Measurements from ENCODE around the gene IFNLR1. TPM values are rescaled to one million over a fixed set of nuclear protein-coding genes. Genes with fewer than 3 reads are reported as not detected.
A peak's percentile ranks its signal among the peaks of the same experiment; 100 is the strongest.

The IFNLR1 gene
- total and polyA plus RNA-seq, 2 donors from 2014 or later, result 1.6 to 4.8 TPM

DNA sequence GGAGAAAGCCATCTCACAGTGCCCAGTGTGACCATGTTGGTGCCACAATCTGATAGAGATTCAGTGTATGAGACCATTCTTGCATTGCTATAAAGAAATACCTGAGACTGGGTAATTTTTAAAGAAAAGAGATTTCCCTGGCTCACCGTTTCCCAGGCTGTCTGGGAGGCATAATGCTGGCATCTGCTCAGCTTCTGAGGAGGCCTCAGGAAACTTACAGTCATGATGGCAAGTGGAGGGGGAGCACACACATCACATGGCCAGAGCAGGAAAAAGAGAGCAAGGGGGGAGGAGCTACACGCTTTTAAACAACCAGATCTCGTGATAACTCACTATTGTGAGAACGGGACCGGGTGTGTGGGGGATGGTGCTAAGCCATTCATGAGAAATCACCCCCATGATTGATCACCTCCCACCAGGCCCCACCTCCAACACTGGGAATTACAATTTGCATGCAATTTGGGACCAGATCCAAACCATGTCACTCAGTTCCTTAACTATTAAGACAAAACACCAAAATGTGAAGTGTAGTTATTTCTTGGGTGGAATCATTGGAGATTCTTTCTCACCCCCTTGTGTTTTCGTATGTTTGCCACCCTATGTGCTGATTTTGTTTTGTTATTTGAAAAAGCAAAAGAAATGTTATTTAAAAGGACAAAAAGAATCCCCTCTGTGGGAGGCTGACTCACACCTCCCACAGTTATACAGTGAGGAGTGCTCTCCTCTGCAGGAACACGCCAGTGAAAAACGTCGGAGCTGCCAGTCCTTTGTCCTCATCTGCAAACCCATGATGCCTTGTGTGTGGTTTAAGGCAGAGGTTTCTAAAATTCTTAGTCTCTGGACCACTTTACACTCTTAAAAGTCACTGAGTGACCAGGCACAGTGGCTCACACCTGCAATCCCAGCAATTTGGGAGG lies 46.9 kb upstream of the IFNLR1 start:
- no peak for FAIRE-seq
- Histone ChIP-seq H3K36me3 (ENCODE audit: control insufficient read depth in 2 of 3, insufficient read depth in 3 of 3, low read length in 3 of 3) (no peaks in the 10 kb centered on the region), H3K4me3 (ENCODE audit: low read length in 3 of 3) (no peak overlapping the region), H3K9ac (ENCODE audit: low read length in 3 of 3) (no peak overlapping the region), H3K9me3 (ENCODE audit: control insufficient read depth in 2 of 3, insufficient read depth in 1 of 3, low read length in 3 of 3) (no peaks in the 10 kb centered on the region), H3K27ac (ENCODE audit: low read depth in 2 of 2, low read length in 2 of 2) (no peak overlapping the region), H3K4me1 (ENCODE audit: control insufficient read depth in 2 of 3, insufficient read depth in 2 of 3, low read depth in 1 of 3, low read length in 3 of 3) (peaks cover 0 to 5% (median 3%) of the 10 kb centered on the region in 3 donors), H3K27me3 (ENCODE audit: control insufficient read depth, insufficient read depth, low read length) (no peaks in the 10 kb centered on the region)
- intact Hi-C loops (cut with DNase I), result no loop called here
- DNase-seq, result no peak
- TF ChIP-seq, protein P1, sequence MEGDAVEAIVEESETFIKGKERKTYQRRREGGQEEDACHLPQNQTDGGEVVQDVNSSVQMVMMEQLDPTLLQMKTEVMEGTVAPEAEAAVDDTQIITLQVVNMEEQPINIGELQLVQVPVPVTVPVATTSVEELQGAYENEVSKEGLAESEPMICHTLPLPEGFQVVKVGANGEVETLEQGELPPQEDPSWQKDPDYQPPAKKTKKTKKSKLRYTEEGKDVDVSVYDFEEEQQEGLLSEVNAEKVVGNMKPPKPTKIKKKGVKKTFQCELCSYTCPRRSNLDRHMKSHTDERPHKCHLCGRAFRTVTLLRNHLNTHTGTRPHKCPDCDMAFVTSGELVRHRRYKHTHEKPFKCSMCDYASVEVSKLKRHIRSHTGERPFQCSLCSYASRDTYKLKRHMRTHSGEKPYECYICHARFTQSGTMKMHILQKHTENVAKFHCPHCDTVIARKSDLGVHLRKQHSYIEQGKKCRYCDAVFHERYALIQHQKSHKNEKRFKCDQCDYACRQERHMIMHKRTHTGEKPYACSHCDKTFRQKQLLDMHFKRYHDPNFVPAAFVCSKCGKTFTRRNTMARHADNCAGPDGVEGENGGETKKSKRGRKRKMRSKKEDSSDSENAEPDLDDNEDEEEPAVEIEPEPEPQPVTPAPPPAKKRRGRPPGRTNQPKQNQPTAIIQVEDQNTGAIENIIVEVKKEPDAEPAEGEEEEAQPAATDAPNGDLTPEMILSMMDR (IDR thresholded peaks at IDR 0.05; ENCODE audit: borderline replicate concordance, extremely low read depth, insufficient read depth), result no peak

DNA sequence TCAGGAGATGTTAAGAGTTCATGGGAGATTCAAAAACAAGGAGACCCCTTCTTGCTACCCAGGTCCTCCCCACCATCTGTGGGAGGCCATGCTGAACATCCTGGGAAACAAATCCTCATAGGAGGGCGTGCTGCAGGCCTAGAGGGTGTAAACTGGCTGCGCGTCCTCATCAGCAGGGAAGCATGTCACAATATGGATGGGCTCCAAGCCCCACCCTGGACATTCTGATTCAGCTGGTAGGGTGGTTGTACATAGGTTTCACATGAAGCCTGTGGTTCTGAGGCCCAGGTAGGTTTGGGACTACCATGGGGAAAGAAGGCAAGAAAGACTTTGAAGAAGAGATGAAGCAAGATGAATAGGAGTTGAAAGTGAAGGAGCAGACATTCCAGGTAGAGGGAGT lies 44.6 kb upstream of the IFNLR1 start:
- intact Hi-C loops (cut with DNase I), result no loop called here
- H3K36me3 ChIP-seq (ENCODE audit: control insufficient read depth in 2 of 3, insufficient read depth in 3 of 3, low read length in 3 of 3), result no peaks in the 10 kb centered on the region
- no peak for FAIRE-seq
- no peak overlapping the region for H3K9ac ChIP-seq (ENCODE audit: low read length in 3 of 3)
- no peak overlapping the region for H3K4me3 ChIP-seq (ENCODE audit: low read length in 3 of 3)
- H3K27ac ChIP-seq (ENCODE audit: low read depth in 2 of 2, low read length in 2 of 2), result no peak overlapping the region
- H3K4me1 ChIP-seq (ENCODE audit: control insufficient read depth in 2 of 3, insufficient read depth in 2 of 3, low read depth in 1 of 3, low read length in 3 of 3), result peaks cover 0 to under 1% (median 0%) of the 10 kb centered on the region in 3 donors
- H3K9me3 ChIP-seq (ENCODE audit: control insufficient read depth in 2 of 3, insufficient read depth in 1 of 3, low read length in 3 of 3), result no peaks in the 10 kb centered on the region
- DNase-seq, result peak in 1 of 5 donors; percentile 27
- TF ChIP-seq, protein P1 (IDR thresholded peaks at IDR 0.05; ENCODE audit: borderline replicate concordance, extremely low read depth, insufficient read depth), result no peak
- no peaks in the 10 kb centered on the region for H3K27me3 ChIP-seq (ENCODE audit: control insufficient read depth, insufficient read depth, low read length)

DNA sequence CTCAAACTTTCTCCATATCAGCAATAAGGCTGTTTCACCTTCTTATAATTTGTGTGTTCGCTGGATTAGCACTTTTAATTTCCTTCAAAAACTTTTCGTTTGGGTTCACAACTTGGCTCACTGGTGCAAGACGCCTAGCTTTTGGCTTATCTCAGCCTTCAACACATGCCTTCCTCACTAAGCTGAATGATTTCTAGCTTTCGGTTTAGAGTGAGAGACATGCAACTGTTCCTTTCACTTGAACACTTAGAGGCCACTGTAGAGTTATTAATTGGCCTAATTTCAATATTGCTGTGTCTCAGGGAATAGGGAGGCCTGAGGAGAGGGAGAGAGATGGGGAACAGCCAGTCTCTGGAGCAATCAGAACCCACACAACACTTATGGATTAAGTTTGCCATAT lies 41.2 kb upstream of the IFNLR1 start:
- Histone ChIP-seq H3K4me1 (ENCODE audit: control insufficient read depth in 2 of 3, insufficient read depth in 2 of 3, low read depth in 1 of 3, low read length in 3 of 3) (no peaks in the 10 kb centered on the region), H3K27me3 (ENCODE audit: control insufficient read depth, insufficient read depth, low read length) (no peaks in the 10 kb centered on the region), H3K27ac (ENCODE audit: low read depth in 2 of 2, low read length in 2 of 2) (no peak overlapping the region), H3K36me3 (ENCODE audit: control insufficient read depth in 2 of 3, insufficient read depth in 3 of 3, low read length in 3 of 3) (no peaks in the 10 kb centered on the region), H3K9ac (ENCODE audit: low read length in 3 of 3) (no peak overlapping the region), H3K9me3 (ENCODE audit: control insufficient read depth in 2 of 3, insufficient read depth in 1 of 3, low read length in 3 of 3) (no peaks in the 10 kb centered on the region), H3K4me3 (ENCODE audit: low read length in 3 of 3) (no peak overlapping the region)
- intact Hi-C loops (cut with DNase I), result no loop called here
- DNase-seq (no peak), FAIRE-seq (no peak)
- TF ChIP-seq, protein P1 (IDR thresholded peaks at IDR 0.05; ENCODE audit: borderline replicate concordance, extremely low read depth, insufficient read depth), result no peak
